HCT116 (cell line): ENCODE measurements around the gene FAM221B. TPM values are rescaled to one million over a fixed set of nuclear protein-coding genes. Genes with fewer than 3 reads are reported as not detected.

ENCODE experiments used
- ATAC-seq: fragments of 200-7000 bp; cut with Tn5 transposase; 2 replicates; pipeline ENCODE4 v1.9.1; 2020; ENCODE audit warnings: mild to moderate bottlenecking, moderate library complexity
- Bru-seq: library from RNA; stranded (reverse); fragments of 400-500 nt; gene quantifications from one replicate; lab custom pipeline; 2021; lab: Mats Ljungman, UMichigan
- BruChase-seq, 2 experiments: library from RNA; stranded (reverse); fragments of 400-500 nt; gene quantifications; one replicate each; lab custom pipeline; 2021; lab: Mats Ljungman, UMichigan
- BruUV-seq: library from RNA; stranded (reverse); fragments of 400-500 nt; replicated peaks from 2 replicates; lab custom pipeline; 2021; lab: Mats Ljungman, UMichigan
- CTCF ChIA-PET: fragments of 300-600 bp; sonication (Branson Sonifier 250); formaldehyde crosslinking; loops from one replicate; lab custom pipeline; 2021; ENCODE audit warnings: antibody characterized with exemption; lab: Charles Lee
- POLR2A ChIA-PET: fragments of 300-600, 350-600 bp; sonication (Branson Sonifier 250); formaldehyde crosslinking; loops from one replicate; lab custom pipeline; 2021; ENCODE audit warnings: antibody characterized with exemption; lab: Charles Lee
- RAD21 ChIA-PET, 2 experiments: fragments of 300-600 bp; sonication (Branson Sonifier 250); formaldehyde crosslinking; loops; one replicate each; lab custom pipeline; 2023; ENCODE audit warnings: low total read pairs in 2 of 2; ENCODE audit not compliant: uncharacterized antibody in 2 of 2, unreplicated experiment in 2 of 2, low non-redundant PET in 1 of 2; lab: Charles Lee
- DNase-seq: peaks from one replicate; pipeline ENCODE4 v3.0.0-alpha.2; 2010; ENCODE audit warnings: low read depth, low spot score
- H2AFZ ChIP-seq: fragments of 200-600 bp; shearing (Covaris generic), sonication (generic); 2 replicates; pipeline ENCODE4 v1.6.1; 2017; ENCODE audit warnings: low read depth, mixed run types, mixed read lengths, antibody characterized with exemption, low read length; ENCODE audit not compliant: poor library complexity, severe bottlenecking
- H3K27ac ChIP-seq: 2 replicates; pipeline ENCODE4 v1.5.1; 2012; ENCODE audit warnings: low read depth, low read length
- H3K27me3 ChIP-seq: fragments of 200-600 bp; sonication (generic); 2 replicates; pipeline ENCODE4 v1.6.1; 2016; ENCODE audit warnings: mixed run types, low read length, mixed read lengths; ENCODE audit not compliant: insufficient read depth
- H3K36me3 ChIP-seq, 2 experiments: fragments of 200-500 bp in 1 of 2; fragments of 200-600 bp in 1 of 2; sonication (Bioruptor generic) in 1 of 2; sonication (generic) in 1 of 2; 2 replicates each; pipeline versions ENCODE4 v1.5.1 to v1.6.1; 2014 to 2016; ENCODE audit warnings: low read length in 2 of 2, inconsistent platforms in 1 of 2, mixed read lengths in 1 of 2, mixed run types in 1 of 2; ENCODE audit not compliant: insufficient read depth in 2 of 2, control insufficient read depth in 1 of 2
- H3K4me1 ChIP-seq, 2 experiments: fragments of 200-600 bp in 1 of 2; sonication (generic) in 1 of 2; 2 replicates each; pipeline versions ENCODE4 v1.5.1 to v1.6.1; 2012 to 2017; ENCODE audit warnings: low read length in 2 of 2, inconsistent platforms in 1 of 2, mild to moderate bottlenecking in 1 of 2, mixed read lengths in 1 of 2, mixed run types in 1 of 2, moderate library complexity in 1 of 2; ENCODE audit not compliant: insufficient read depth in 2 of 2, control insufficient read depth in 1 of 2
- H3K4me2 ChIP-seq: fragments of 200-600 bp; sonication (generic); 2 replicates; pipeline ENCODE4 v1.6.1; 2017; ENCODE audit warnings: mixed run types, low read length, mixed read lengths
- H3K4me3 ChIP-seq, 2 experiments: fragments of 200-600 bp in 1 of 2; sonication (generic) in 1 of 2; replicated peaks in 1 of 2; 2 replicates each; pipeline ENCODE4 v1.5.1; 2011 to 2016; ENCODE audit warnings: low read length in 2 of 2, control low read depth in 1 of 2, low read depth in 1 of 2, mild to moderate bottlenecking in 1 of 2, mixed read lengths in 1 of 2, mixed run types in 1 of 2
- H3K79me2 ChIP-seq: fragments of 200-600 bp; sonication (generic); 2 replicates; pipeline ENCODE4 v1.6.1; 2017; ENCODE audit warnings: mild to moderate bottlenecking, mixed run types, low read length, moderate library complexity, mixed read lengths; ENCODE audit not compliant: insufficient read depth
- H3K9ac ChIP-seq: fragments of 200-600 bp; sonication (generic); 2 replicates; pipeline ENCODE4 v1.6.1; 2016; ENCODE audit warnings: low read length, mixed read lengths
- H3K9me2 ChIP-seq: fragments of 200-600 bp; sonication (generic), shearing (Covaris generic); 2 replicates; pipeline ENCODE4 v1.6.1; 2017; ENCODE audit warnings: mixed run types, mild to moderate bottlenecking, moderate library complexity; ENCODE audit not compliant: insufficient read depth
- H3K9me3 ChIP-seq, 2 experiments: fragments of 200-500 bp in 1 of 2; fragments of 200-600 bp in 1 of 2; sonication (Bioruptor generic) in 1 of 2; sonication (generic) in 1 of 2; 2 replicates each; pipeline ENCODE4 v1.6.1; 2014 to 2017; ENCODE audit warnings: low read length in 2 of 2, mixed read lengths in 2 of 2, inconsistent platforms in 1 of 2, low read depth in 1 of 2, mild to moderate bottlenecking in 1 of 2, mixed run types in 1 of 2, moderate library complexity in 1 of 2; ENCODE audit not compliant: control insufficient read depth in 1 of 2, insufficient read depth in 1 of 2
- H4K20me1 ChIP-seq: fragments of 200-600 bp; sonication (generic), shearing (Covaris generic); 2 replicates; pipeline ENCODE4 v1.6.1; 2017; ENCODE audit warnings: mixed run types, mild to moderate bottlenecking, moderate library complexity; ENCODE audit not compliant: insufficient read depth
- CBX3 ChIP-seq: IDR thresholded peaks from 2 replicates; pipeline ENCODE4 v1.6.1; 2012; ENCODE audit warnings: low read depth
- EGR1 ChIP-seq: IDR thresholded peaks from 2 replicates; pipeline ENCODE4 v1.6.1; 2012; ENCODE audit warnings: low read depth
- ELF1 ChIP-seq: IDR thresholded peaks from 2 replicates; pipeline ENCODE4 v1.6.1; 2012; ENCODE audit warnings: low read depth, borderline replicate concordance
- EZH2 ChIP-seq: fragments of 200-600 bp; sonication (generic); IDR thresholded peaks from 2 replicates; pipeline ENCODE4 v1.6.1; 2017; ENCODE audit warnings: antibody characterized with exemption, mixed run types
- FOSL1 ChIP-seq: IDR thresholded peaks from 2 replicates; pipeline ENCODE4 v1.6.1; 2012; ENCODE audit warnings: low read depth
- JUND ChIP-seq: IDR thresholded peaks from 2 replicates; pipeline ENCODE4 v1.6.1; 2012
- POLR2A ChIP-seq: IDR thresholded peaks from 2 replicates; pipeline ENCODE4 v1.7.0; 2011; ENCODE audit warnings: borderline replicate concordance; ENCODE audit not compliant: insufficient read depth, insufficient read length; ENCODE audit errors: extremely low read depth
- POLR2AphosphoS5 ChIP-seq: IDR thresholded peaks from 2 replicates; pipeline ENCODE4 v1.6.1; 2011; ENCODE audit warnings: mild to moderate bottlenecking, low read depth, low read length, moderate library complexity
- SRF ChIP-seq: IDR thresholded peaks from 2 replicates; pipeline ENCODE4 v1.6.1; 2012; ENCODE audit warnings: low read depth
- YY1 ChIP-seq: IDR thresholded peaks from 2 replicates; pipeline ENCODE4 v1.6.1; 2011; ENCODE audit warnings: low read length, low read depth, moderate library complexity, mild to moderate bottlenecking; ENCODE audit not compliant: insufficient replicate concordance; ENCODE audit errors: extremely low read depth
- ZBTB33 ChIP-seq: IDR thresholded peaks from 2 replicates; pipeline ENCODE4 v1.6.1; 2011; ENCODE audit warnings: mild to moderate bottlenecking, low read length, moderate library complexity; ENCODE audit not compliant: insufficient replicate concordance; ENCODE audit errors: extremely low read depth
- ZNF274 ChIP-seq: fragments of 200-500 bp; sonication (Bioruptor generic); IDR thresholded peaks from 2 replicates; pipeline ENCODE4 v1.6.1; 2014; ENCODE audit warnings: mild to moderate bottlenecking, low read depth, low read length, inconsistent platforms
- intact Hi-C: fragments of 100-400 bp; cut with micrococcal nuclease; formaldehyde crosslinking; loops from 2 replicates; pipeline ENCODE4 v1.10.0; 2022
- long read RNA-seq: library from polyadenylated mRNA; unstranded; transcript quantifications from one replicate; pipeline ENCODE4 v2.0.0, GENCODE V29; 2021; ENCODE audit not compliant: unreplicated experiment
- polyA plus RNA-seq: library from polyadenylated mRNA; unstranded; fragments of >200 nt; gene quantifications from 2 replicates; pipeline ENCODE4 v1.2.1, GENCODE V29; 2012; ENCODE audit warnings: missing spikeins
- total RNA-seq: library from RNA; stranded (reverse); gene quantifications from one replicate; pipeline ENCODE4 v1.2.1, GENCODE V29; 2021; ENCODE audit not compliant: unreplicated experiment
- TF ChIP-seq, protein P1 (sequence below): IDR thresholded peaks from 2 replicates; pipeline ENCODE4 v1.6.1; 2012
- TF ChIP-seq, protein P2 (sequence below): IDR thresholded peaks from 2 replicates; pipeline ENCODE4 v1.6.1; 2012
- TF ChIP-seq, protein P3 (sequence below), 3 experiments: fragments of 200-600 bp in 1 of 3; sonication (generic) in 1 of 3; IDR thresholded peaks in 2 of 3; conservative IDR thresholded peaks in 1 of 3; 2 replicates each; pipeline ENCODE4 v1.5.1; 2012 to 2017; ENCODE audit warnings: low read depth in 2 of 3, low read length in 2 of 3, antibody characterized with exemption in 1 of 3, borderline replicate concordance in 1 of 3, control low read depth in 1 of 3, mild to moderate bottlenecking in 1 of 3, mixed read lengths in 1 of 3, mixed run types in 1 of 3, moderate library complexity in 1 of 3; ENCODE audit not compliant: insufficient read depth in 1 of 3

FAM221B gene
- total RNA-seq = not detected
- not detected in 2 replicates for polyA plus RNA-seq
- not detected for Bru-seq, nascent RNA
- BruChase-seq, experiment 1, labeled RNA remaining after a 6-hour chase = not detected
- BruChase-seq, experiment 2, labeled RNA remaining after a 2-hour chase = not detected
- long read RNA-seq = 0 reads

DNA sequence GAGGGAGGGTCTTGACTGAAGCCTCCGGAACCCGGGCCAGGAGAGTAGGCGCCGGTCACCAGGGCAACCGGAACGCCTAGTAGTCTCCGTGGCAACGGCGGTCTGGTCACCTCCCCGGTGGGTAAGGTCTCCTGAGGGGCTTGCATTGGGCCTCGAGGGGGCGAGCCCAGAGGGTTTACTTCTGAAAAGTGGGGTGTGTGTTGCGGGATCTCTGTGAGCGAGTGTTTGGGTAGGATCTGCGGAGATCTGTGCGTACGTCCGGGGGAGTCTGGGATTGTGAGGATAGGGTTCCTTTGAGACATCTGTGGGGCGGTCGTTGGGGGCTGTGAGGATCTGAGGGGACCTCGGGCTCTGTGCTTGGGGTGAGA, at the start of gene FAM221B:
Gene FAM221B (minus strand): TSS at position 17 of the 368 bp plus-strand sequence. CDS start 2,571 bp downstream, outside the sequence.
- POLR2A ChIA-PET = no interaction called here
- H3K79me2 ChIP-seq = no peaks in the 10 kb centered on the region
- intact Hi-C loops = no loop called here
- no peaks in the 10 kb centered on the region for H3K27me3 ChIP-seq
- H3K9me2 ChIP-seq = no peaks in the 10 kb centered on the region
- H3K27ac ChIP-seq = peak within 1 kb of the TSS; percentile 40; the same call in 1 of the 2 replicates
- TF ChIP-seq EGR1 = no peak
- TF ChIP-seq, protein P1, sequence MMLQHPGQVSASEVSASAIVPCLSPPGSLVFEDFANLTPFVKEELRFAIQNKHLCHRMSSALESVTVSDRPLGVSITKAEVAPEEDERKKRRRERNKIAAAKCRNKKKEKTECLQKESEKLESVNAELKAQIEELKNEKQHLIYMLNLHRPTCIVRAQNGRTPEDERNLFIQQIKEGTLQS = no peak
- TF ChIP-seq SRF = no peak
- TF ChIP-seq EZH2 = no peak
- TF ChIP-seq ZNF274 = no peak
- no peak for TF ChIP-seq CBX3
- no peak for TF ChIP-seq POLR2AphosphoS5
- TF ChIP-seq FOSL1 = no peak
- TF ChIP-seq, all 23 proteins: peak for 0
- H3K9me3 ChIP-seq = no peaks in the 10 kb centered on the region
- H4K20me1 ChIP-seq = no peaks in the 10 kb centered on the region
- H3K4me1 ChIP-seq = peaks cover 3 to 26% of the 10 kb centered on the region in 2 experiments; a peak in 3 of 4 replicates
- BruUV-seq = no TSS peak
- H2AFZ ChIP-seq = peak within 1 kb of the TSS; percentile 56
- H3K9ac ChIP-seq = peak within 1 kb of the TSS; percentile 67
- H3K4me3 ChIP-seq = peak within 1 kb of the TSS; percentile 61 to 70
- peak within 1 kb of the TSS; percentile 94 for H3K4me2 ChIP-seq
- ATAC-seq (no peak), DNase-seq (no peak)
- H3K36me3 ChIP-seq = no peaks in the 10 kb centered on the region
- CTCF ChIA-PET = interaction anchor here (1.0 to 1.1 kb wide), 2 partner anchors 54 to 117 kb away, joined by 3 to 8 read pairs; no protein-coding TSS in a partner anchor
- RAD21 ChIA-PET = no interaction called here

DNA sequence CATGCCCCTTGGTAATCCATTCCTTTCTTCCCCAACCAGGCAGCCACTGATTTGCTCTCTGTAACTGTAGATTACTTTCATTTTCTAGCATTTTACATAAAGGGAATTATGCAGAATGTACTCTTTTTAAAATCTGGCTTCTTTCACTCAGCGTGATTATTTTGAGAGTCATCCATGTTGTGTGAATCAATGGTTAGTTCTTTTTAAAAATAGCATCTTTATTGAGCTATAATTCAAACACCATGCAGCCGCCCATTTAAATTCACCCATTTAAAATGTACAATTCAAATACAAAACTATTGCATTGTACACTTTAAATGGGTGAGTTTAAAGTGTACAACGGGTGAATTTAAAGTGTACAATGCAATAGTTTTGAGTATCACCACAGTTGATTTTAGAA, 44.0 kb upstream of the FAM221B start:
- no TSS peak for BruUV-seq
- TF ChIP-seq ZNF274 (no peak), ELF1 (no peak), YY1 (no peak), JUND (no peak), FOSL1 (no peak), CBX3 (no peak), POLR2A (no peak), EZH2 (no peak), ZBTB33 (no peak), EGR1 (no peak)
- TF ChIP-seq, protein P2, sequence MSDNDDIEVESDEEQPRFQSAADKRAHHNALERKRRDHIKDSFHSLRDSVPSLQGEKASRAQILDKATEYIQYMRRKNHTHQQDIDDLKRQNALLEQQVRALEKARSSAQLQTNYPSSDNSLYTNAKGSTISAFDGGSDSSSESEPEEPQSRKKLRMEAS = no peak
- TF ChIP-seq, protein P3, sequence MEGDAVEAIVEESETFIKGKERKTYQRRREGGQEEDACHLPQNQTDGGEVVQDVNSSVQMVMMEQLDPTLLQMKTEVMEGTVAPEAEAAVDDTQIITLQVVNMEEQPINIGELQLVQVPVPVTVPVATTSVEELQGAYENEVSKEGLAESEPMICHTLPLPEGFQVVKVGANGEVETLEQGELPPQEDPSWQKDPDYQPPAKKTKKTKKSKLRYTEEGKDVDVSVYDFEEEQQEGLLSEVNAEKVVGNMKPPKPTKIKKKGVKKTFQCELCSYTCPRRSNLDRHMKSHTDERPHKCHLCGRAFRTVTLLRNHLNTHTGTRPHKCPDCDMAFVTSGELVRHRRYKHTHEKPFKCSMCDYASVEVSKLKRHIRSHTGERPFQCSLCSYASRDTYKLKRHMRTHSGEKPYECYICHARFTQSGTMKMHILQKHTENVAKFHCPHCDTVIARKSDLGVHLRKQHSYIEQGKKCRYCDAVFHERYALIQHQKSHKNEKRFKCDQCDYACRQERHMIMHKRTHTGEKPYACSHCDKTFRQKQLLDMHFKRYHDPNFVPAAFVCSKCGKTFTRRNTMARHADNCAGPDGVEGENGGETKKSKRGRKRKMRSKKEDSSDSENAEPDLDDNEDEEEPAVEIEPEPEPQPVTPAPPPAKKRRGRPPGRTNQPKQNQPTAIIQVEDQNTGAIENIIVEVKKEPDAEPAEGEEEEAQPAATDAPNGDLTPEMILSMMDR (IDR thresholded peaks at IDR 0.05 in 2 of 3, conservative IDR thresholded peaks at IDR 0.05 in 1 of 3; ENCODE audit: borderline replicate concordance in 1 of 3, insufficient read depth in 1 of 3, low read depth in 2 of 3, low read length in 2 of 3) = no peak

More for the DNA sequence above, 44.0 kb upstream of the FAM221B start:
- Histone ChIP-seq H3K9me3 (peaks cover 7 to 8% of the 10 kb centered on the region in 2 experiments; a peak in 1 of 4 replicates), H3K4me3 (no peak overlapping the region), H3K9ac (no peak overlapping the region), H3K27me3 (no peaks in the 10 kb centered on the region), H3K9me2 (no peaks in the 10 kb centered on the region), H3K27ac (no peak overlapping the region), H4K20me1 (no peaks in the 10 kb centered on the region), H3K4me2 (no peak overlapping the region), H2AFZ (no peak overlapping the region), H3K36me3 (no peaks in the 10 kb centered on the region), H3K79me2 (no peaks in the 10 kb centered on the region), H3K4me1 (peaks cover 3 to 6% of the 10 kb centered on the region in 2 experiments; a peak in 2 of 4 replicates)
- ChIA-PET POLR2A (interaction anchor here (1.1 kb wide), 1 partner anchor 37 kb away, joined by 3 read pairs; no protein-coding TSS in a partner anchor), CTCF (interaction anchor here (0.7 to 1.4 kb wide), 2 partner anchors 10 to 37 kb away, joined by 3 to 12 read pairs; no protein-coding TSS in a partner anchor), RAD21 (no interaction called here)
- intact Hi-C loops = no loop called here
- DNase-seq = no peak
- ATAC-seq = no peak
